HCEC 1CT (cell line): ENCODE data around the gene DGLUCY.
A peak's percentile ranks its signal among the peaks of the same experiment; 100 is the strongest.
"Not testable (repeated sequence)": the region's sequence is repeated elsewhere in the genome, so short reads cannot be mapped to it uniquely, and the experiment has no call there.

Experiments
- DNase-seq: peaks from one replicate; pipeline ENCODE4 v3.0.0-alpha.2; 2017

DGLUCY gene

DNA sequence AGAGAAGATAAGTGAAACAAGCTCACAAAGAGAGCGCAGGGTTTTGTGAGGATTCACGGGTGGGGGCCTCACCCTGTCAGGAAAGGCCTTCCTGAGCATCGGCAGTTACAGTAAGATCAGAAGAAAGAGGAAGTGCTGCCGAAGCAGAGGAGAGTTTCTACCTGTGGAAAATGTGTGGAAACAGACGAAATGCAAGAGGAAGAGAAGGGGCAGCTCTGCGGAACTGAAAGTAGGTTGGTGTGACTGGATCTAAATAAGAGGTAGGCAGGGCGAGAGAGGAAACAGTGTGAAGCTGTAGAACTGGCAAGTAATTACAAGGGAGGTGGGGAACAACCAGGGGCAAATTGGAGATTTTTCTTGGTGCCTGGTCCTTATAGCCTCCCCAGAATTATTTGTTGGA lies 128.0 kb downstream of the DGLUCY start:
- DNase-seq: no peak

DNA sequence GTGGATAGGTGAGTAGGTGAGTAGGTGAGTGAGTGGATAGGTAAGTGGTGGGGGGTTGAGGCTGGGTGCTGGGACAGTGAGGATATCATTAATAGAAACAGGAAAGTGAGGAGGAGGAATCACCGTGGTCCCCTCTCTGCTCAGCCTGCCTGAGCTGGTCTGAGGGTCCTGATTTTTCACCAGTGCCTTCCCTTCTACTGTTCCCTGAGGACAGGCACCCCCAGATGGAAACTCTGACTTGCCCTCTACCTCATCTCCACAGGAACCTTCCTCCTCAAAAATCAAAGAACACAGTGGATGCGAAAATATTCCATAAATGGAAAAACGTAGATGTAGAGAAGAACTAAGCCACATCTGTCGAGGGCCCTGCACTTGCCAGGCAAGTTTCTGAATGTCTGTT lies 128.8 kb downstream of the DGLUCY start:
- DNase-seq: no peak

DNA sequence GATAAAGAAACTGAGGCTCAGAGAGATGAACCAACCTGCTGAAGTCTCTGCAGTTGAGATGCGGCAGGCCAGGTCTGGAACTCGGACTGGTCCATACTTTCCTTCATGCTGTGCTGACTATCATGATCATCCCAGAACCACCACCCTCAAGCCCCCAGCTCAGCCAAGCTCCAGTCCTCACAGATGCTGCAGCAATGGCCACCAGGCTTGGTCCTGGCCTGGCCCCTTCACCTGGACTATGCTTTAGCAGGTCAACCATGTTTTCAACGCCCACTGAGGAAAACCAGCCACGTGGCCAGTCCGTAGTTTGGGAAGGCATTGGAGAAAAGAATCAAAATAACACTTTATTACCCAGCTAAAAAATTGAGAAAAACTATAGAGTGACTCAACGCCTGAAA lies 129.2 kb downstream of the DGLUCY start:
- no peak for DNase-seq

DNA sequence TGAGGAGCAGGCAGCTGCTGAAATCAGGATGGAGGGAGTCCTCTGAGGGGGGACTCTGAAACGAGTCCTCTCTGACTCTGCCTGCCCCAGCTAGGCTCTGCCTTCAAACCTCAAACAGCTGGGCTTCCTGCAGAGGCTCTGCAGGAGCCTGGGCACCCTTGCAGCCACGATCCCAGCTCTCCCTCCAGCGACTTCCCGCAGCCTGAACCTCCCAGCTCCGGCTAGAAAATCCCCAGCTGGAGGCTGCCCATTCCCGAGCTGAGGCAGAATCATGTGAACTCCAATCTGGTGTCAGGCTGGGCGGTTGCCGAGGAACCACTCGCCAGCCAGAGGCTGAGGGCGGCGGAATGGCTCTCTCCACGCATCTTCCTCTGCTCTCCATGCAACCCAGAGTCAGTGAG lies 130.6 kb downstream of the DGLUCY start, which contains the start of gene GPR68:
Gene GPR68, minus strand, starts transcription at position 204 of the 401 bp plus-strand sequence. CDS start 9,654 bp downstream, outside the sequence.
- DNase-seq: peak; percentile 56

DNA sequence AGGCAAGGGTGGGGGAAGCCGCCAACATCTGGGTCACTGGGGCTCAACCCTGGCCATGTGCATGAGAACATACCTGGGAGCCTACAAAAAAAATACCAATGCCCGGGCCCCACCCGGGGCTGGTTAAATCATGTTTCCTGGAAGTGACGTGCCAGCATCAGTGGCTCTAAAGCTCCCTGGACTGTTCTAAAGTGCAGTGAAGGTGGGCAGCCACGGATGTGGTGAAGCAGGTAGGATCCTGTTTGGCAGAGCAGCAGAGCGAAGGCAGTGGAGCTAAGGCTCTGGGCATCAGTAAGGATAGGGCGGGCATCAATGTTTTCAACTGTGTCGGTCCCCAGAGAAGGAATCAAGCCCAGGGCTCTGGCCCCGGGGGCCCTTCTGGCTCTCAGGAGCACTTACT lies 131.2 kb downstream of the DGLUCY start:
- DNase-seq: no peak

DNA sequence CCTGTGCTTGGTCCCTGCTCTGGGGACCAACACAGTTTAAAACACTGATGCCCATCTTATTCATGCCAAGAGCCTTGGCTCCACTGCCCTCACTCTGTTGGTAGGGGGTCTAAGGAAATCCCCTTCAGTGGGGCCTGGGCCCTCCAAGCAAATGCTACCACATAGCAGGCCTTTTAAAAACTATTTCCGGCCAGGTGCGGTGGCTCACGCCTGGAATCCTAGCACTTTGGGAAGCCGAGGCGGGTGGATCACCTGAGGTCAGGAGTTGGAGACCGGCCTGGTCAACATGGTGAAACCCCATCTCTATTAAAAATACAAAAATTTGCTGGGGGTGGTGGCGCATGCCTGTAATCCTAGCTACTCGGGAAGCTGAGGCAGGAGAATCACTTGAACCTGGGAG lies 131.7 kb downstream of the DGLUCY start:
- not testable (repeated sequence) for DNase-seq

DNA sequence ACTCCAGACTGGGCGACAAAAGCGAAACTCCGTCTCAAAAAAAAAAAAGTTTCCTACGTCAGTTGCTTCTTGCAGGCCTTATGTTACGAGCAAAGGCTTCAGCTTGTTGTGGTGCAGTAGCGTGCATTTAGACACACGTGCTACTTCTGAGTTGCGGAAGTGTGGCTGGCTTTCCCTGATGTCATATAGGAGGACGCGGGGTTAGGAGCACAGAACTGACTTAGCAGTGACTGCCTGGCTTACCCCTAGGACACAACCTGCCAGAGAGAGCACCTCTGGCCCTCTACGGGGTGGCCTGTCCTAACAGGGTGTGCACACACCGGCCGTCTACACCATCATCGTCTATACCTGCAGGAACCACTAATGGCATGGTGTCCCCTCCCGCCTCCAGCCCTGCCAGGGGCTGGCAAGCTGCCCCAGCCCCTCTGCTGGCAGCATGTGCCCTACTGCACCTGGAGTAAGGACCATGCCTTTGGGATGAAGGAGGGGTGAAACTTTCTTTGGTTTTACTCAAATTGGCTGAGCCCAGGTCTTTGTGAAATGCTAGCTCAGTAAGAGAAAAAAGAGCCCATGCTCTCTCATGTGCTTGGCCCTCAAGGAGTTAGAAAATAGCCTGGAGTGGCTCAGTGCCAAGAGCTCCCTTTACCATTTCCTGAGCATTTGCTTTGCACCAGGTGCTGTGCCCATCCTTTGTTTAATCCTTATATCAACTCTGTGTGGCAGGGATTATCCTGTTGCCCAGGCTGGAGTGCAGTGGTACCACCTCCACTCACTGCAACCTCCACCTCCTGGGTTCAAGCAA lies 132.4 kb downstream of the DGLUCY start:
- DNase-seq: no peak

DNA sequence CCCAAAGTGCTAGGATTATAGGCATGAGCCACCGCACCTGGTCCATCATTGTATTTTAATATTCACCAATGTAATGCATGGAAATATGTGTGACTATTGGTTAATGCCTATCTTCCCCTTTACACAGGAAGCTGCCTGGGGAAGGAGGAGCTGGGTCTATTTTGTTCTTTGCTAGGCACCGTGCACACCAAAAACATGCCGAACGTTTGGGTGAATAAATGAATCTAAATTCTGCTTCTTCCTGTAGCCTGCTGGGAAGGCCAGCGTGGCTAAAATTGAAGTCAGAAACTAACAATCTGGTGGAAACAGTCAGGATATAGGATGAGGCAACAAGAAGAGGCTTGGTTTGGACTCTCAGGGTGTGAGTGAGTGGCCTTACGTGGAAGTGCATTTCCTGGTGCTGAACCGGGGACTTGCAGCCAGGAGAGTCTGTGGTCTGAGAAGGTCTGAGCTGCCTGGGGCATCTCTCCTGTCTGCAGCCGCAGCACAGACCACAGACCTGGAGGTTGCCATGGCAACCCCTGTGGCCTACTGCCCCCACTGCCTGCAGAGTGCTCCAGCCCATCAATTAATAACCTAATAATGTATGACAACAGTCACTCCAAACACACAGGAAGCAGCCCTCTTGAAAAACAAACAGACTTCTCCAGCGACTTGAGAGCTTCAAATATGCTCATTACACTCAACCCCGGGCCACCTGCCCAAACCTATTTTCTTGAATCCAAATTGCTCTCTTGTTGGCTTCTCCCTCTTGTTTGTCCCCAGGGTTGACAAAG lies 136.2 kb downstream of the DGLUCY start:
- no peak for DNase-seq

DNA sequence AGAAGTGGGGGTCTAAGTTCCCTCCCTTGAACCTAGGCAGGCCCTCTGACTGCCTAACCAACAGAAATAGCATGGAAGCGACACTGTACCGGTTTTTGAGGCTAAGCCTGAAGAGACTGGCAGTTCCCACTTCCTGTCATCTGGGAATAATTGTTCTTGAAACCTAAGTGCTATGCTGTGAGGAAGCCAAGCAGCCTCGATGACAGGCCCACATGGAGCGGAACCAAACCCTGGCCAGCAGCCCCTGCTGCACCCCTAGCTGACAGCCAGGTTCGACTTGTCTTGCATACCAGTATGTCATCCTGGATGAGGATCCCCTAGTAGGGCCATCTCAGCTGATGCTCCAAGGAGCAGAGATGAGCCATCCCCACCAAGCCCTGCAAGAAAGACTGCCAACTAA lies 137.0 kb downstream of the DGLUCY start:
- no peak for DNase-seq

DNA sequence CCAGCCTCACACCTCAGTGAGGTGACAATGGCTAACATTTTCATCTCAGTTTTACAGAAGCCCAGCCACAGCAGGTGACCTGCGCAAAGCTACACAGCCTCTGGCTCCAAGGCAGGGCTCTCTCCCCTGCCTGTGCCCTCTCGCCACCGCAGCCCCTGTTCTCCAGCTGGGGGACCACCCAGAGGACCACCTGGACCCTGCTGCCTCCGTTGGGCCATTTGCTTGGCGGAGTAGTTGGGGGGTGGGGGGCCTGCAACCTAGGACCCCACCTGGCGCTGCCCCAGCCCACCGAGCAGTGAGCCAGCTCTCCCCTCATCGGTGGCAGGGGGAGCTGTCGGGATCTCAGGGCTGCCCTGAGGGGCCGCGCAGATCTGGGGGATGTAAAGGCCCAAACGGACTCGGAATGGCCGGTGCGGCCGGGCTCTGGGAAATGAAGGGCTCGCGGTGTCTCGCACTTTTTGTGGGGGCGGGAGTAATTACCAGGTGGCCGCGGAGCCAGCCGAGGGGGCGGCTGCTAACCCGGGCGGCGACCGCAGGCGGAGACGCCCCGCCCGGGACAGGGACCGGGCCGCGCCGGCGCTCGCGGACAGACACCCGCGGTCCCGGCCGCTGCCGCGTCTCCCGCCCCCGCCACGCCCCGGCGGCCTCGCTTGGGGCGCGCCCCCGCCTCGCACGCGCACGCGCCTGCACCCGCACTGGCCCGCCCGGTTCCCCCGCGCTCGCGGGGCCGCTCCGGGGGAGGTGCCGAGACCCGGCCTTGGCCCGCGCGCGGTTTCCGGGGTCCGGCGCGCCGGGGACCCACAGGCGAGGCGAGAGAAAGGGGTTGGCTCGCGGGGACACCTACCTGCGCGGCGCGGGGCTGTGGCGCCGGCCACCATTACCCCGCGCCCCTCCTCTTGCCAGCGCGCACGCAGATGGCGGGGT lies 139.3 kb downstream of the DGLUCY start:
- DNase-seq: no peak

DNA sequence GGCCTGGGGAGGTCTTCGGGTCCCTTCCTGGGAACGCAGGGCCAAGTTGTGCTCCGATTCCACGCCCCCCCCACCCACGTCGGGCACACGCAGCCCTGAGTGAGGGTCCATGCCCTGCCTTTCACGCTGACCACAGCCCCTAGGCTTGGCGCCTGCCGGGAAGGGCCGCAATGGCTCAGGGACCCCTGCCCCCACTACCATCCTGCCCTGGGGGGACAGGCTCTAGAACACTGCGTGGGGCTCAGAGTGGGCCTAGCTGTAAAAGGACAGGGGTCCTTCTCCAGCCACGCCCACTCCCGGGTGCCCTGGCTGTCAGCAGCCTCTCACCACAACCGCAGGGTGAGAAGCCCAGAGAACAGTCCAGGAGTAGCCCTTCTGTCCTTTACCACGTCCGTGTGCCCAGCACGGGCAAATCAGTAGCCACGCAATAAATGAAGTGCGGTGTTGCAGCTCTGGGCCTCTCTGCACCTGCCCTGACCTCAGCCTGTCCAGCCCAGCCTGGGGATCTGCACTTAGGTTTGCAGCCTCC lies 140.0 kb downstream of the DGLUCY start:
- DNase-seq: no peak

DNA sequence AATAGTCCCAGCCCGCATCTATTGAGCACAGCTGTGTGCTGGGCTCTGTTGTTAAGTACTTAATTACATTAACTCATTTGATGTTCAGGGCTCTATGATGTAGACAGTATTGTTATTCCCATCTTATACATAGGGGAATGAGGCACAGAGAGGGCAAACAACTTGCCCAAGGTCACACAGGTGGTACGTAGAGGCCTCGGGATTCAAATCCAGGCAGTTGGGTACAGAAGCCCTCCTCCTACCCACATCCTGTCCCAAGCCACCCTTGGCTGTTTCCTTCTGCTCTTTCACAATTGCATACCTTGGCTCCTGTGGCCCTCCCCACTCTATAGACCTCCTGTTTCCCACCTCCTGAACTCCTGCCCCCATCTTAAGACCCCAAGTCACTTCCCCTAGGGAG lies 140.6 kb downstream of the DGLUCY start:
- DNase-seq: no peak

DNA sequence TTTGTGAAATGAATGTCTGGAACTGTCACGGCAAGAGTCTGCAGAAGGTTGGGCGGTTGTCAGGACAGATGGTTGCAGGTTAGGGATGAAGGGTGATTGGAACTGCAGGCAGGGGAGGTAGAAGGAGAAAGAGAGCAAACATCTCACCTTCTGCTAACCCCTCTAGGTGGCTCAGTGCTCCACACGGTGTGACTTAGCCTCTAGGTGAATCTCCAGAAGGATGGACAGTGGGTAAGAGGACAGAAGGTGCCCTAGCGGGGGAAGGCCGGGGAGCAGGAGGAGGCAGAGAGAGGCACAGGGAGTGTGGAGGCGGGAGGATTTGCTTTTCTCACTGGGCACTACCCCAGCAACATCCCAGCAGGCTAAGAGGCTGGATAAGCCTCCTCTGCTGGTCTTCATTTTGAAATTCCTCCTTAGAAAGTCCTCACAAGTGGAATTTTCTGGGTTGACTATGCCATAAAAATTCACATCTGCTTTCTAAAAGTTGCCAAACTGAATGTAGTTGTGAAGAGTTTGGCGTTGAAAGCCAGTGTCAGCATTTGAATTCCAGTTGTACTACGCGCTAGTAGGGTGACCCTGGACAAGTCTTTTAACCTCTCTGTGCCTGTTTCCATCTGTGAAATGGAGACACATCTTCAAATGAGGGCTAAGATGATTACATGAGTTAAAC lies 141.3 kb downstream of the DGLUCY start:
- DNase-seq: no peak

DNA sequence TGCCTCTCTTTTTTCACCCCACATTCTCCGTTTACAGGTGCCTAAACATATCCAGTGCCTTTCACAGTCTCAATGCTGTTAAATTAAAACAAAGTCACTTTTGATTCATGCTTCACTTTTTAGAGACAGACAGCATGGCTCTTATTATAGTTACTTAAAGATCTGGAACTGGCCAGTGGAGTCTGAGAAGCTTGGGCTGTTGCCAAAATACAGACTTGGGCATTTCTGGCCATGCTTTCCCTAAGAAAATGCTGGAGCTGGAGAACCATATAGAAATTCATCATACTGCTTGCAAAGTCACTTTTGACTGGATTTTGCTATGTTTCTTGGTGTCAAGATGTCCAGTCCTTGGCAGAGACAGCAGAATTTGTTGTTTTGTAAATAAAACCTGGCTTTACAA lies 142.8 kb downstream of the DGLUCY start:
- no peak for DNase-seq

DNA sequence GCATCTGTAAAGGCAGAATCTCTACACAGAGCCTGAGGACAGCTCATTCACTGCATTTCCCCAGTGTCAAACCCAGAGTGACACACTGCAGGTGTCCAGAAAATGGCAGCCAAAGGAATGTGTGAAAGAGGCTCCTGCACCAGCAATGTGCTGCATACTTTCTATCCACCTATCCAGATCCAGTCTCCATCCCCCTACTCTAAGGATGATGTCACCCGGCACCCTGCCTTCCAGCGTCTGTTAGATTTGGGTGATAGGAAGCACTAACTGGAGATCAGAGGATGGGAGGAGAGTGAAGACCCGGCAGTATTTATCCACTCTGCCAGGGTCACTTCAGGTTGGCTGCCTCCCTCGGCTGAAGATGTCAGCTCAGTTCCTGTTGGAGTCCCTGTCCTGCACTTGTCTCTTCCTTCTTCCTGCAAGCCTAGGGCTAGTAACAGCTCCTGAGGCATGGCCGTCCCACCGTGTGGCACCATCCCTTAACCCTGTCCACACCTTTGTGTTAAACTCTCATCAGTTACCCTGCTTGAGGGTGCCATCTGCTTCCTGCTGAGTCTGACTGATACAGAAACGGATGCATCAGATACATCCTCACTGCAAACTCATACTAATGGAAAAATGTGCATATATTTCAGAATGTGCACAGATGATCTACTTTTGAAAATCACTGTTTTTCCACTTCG lies 143.6 kb downstream of the DGLUCY start:
- DNase-seq: no peak

DNA sequence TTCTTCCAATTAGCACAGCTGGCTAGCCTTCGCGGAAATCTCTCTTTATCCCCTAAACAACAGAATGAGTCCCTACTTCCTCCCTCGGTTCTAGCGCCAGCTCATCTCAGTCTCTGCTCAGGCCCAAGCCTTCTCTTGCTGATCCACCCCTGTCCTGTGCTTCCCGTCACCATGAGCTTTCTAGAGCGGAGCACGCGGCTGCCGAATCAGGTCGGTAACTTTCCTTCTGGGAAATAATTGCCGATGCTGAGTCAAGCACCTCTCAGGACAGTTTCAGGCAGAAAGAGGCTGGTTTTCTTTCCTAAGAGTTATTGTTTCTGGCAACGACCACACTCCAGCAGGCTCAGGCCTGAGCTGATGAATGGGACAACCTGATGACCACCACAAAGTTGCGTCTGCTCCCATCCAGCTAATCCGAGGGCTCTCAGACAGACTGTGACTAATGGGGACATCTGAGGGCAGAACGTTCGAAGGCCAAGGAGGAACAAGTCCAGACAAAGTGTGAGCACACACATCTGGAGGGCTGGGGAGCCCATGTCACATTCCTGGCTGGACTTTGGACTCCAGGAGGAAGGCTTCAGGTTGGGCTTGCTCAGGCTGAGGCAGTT lies 144.2 kb downstream of the DGLUCY start:
- DNase-seq: peak; percentile 67

DNA sequence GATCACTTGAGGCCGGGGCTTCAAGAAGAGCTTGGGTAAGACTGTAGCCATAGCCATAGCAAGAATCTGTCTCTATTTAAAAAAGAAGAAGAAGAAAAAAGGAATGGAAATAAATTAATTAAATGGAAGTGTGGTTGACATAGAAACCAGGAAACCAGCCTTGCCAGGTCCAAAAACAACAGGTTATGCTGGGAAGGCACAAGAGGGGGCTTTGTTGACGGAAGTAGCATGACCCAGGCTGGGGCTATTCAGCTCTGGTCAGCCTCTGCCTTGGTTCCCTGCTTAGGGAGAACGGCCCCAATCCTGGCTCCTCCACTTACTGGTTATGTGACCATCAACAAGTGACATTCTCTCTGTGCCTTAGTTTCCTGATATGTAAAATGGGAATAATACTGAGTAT lies 145.0 kb downstream of the DGLUCY start:
- no peak for DNase-seq

DNA sequence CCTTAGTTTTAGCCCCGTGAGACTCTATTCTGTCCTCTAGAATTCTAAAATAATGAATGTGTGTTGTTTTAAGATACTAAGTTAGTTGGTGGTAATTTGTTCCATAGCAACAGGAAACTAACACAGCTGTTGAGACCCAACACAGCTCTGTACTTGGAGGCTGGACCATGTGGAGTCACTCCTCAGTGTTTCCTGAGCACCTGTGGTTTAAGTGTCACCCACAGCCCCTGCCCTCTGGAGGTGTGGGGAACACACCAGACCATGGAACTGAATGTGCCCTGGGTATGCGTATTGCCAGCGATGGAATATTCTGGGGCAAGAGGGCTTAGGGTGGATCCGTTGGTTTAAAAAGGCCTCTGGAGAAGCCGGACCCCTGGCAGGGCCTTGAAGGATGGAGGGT lies 147.2 kb downstream of the DGLUCY start:
- no peak for DNase-seq

DNA sequence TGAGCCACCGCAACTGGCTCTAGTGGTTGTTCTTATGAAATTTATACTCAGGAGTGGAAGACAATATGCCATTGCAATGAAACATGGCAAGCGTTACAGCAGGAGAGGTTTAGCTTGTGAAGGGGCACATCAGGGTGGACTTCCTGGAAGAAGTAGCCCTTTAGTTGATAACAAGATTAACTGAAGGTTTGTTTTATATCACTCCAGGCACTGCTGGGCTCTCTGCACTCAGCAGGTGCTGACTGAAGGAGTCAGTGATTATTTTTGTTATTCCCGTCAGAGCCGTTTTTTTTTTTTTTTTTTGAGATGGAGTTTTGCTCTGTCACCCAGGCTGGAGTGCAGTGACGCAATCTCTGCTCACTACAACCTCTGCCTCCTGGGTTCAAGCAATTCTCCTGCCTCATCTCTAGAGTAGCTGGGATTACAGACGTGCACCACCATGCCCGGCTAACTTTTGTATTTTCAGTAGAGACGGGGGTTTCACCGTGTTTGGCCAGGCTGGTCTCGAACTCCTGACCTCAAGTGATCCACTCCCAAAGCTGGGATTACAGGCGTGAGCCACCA lies 148.2 kb downstream of the DGLUCY start:
- no peak for DNase-seq

DNA sequence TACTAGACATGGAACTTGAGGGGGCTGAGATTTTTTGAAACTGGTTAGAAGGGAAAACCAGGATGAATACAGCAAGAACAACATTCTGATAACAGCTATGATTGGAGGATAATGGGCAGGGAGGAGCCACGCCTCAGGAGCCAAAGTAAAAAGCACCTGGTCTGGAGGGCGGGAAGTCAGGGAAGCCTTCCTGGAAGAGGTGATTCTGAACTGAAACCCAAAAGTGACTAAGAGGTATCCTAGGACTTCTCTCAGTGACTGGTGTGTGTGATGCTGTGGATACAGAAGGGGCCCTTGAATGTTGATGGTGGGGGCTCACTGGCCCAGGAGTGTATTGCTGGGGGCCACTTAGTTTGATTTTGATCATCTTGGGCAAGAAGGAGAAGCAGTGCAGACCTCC lies 149.5 kb downstream of the DGLUCY start:
- DNase-seq: no peak
